ENCODE measurements around the gene NBPF19. TPM values are rescaled to one million over a fixed set of nuclear protein-coding genes. Genes with fewer than 3 reads are reported as not detected.

The NBPF19 gene, protein sequence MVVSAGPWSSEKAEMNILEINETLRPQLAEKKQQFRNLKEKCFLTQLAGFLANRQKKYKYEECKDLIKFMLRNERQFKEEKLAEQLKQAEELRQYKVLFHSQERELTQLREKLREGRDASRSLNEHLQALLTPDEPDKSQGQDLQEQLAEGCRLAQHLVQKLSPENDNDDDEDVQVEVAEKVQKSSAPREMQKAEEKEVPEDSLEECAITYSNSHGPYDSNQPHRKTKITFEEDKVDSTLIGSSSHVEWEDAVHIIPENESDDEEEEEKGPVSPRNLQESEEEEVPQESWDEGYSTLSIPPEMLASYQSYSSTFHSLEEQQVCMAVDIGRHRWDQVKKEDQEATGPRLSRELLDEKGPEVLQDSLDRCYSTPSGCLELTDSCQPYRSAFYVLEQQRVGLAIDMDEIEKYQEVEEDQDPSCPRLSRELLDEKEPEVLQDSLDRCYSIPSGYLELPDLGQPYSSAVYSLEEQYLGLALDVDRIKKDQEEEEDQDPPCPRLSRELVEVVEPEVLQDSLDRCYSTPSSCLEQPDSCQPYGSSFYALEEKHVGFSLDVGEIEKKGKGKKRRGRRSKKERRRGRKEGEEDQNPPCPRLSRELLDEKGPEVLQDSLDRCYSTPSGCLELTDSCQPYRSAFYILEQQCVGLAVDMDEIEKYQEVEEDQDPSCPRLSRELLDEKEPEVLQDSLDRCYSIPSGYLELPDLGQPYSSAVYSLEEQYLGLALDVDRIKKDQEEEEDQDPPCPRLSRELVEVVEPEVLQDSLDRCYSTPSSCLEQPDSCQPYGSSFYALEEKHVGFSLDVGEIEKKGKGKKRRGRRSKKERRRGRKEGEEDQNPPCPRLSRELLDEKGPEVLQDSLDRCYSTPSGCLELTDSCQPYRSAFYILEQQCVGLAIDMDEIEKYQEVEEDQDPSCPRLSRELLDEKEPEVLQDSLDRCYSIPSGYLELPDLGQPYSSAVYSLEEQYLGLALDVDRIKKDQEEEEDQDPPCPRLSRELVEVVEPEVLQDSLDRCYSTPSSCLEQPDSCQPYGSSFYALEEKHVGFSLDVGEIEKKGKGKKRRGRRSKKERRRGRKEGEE (N-terminal part only)
- total RNA-seq (2022; extraction: Qiagen RNA extraction), result 5.8 to 7.6 TPM (median 6.2 TPM) in 5 replicates

DNA sequence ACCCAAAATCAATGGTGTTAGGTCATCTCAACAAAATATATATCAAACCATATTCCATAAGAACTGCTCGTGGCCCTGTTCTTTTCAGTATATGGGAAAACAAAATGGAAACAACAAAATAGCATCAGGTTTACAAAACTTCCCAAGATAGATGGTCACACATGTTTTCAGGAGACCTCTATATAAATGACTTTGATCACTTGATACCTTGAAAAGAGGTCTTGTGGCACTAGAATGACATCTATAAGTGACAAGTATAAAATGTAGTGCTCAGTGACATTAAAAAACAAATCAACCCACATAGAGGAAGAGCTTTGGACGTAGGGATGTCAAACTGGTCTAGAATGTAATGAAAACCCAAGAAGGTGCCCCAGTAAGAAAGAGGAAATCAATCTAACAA, at the start of gene NBPF19:
NBPF19 (plus strand) TSS at position 301 of the 400 bp plus-strand sequence. CDS start 888 bp downstream, outside the sequence.

Other genes with a start within 250 kb of the NBPF19 start
- gene PPIAL4C, start 108.8 kb downstream of the NBPF19 start, total RNA-seq (2022; extraction: Qiagen RNA extraction), result not detected in 5 replicates

Measured in A549 treated with Mapracorat at 1 μM for 4 hours (cell line).